GM21423 (cell line): ENCODE results near the gene INPP4B.

ENCODE experiments used
- ATAC-seq: cut with Tn5 transposase; IDR thresholded peaks from one replicate; pipeline ENCODE4 v1.9.1; 2021; ENCODE audit warnings: mild to moderate bottlenecking, moderate library complexity; ENCODE audit not compliant: unreplicated experiment

Gene INPP4B

GRCh38 chr4:142322996-142323395 is 523.1 kb downstream of the INPP4B start:
- no peak for ATAC-seq

- no peak for ATAC-seq
These were observed 527.8 kb downstream of the INPP4B start for GRCh38 chr4:142318280-142318679.

GRCh38 chr4:142316913-142317312 is 529.2 kb downstream of the INPP4B start:
- no peak for ATAC-seq

GRCh38 chr4:142316025-142316424 is 530.1 kb downstream of the INPP4B start:
- no peak for ATAC-seq

GRCh38 chr4:142314686-142315085 is 531.4 kb downstream of the INPP4B start:
- no peak for ATAC-seq

- ATAC-seq = no peak
These were observed 531.9 kb downstream of the INPP4B start for GRCh38 chr4:142314247-142314646.

GRCh38 chr4:142312391-142312790 is 533.7 kb downstream of the INPP4B start:
- no peak for ATAC-seq

GRCh38 chr4:142311916-142312315 is 534.2 kb downstream of the INPP4B start:
- no peak for ATAC-seq

- no peak for ATAC-seq
These were observed 536.3 kb downstream of the INPP4B start for GRCh38 chr4:142309772-142310171.

GRCh38 chr4:142307857-142308256 is 538.2 kb downstream of the INPP4B start:
- no peak for ATAC-seq

GRCh38 chr4:142297313-142297712 is 548.8 kb downstream of the INPP4B start:
- ATAC-seq = no peak

- ATAC-seq = no peak
These were observed 552.6 kb downstream of the INPP4B start for GRCh38 chr4:142293536-142293935.

- no peak for ATAC-seq
These were observed 553.9 kb downstream of the INPP4B start for GRCh38 chr4:142292231-142292630.

GRCh38 chr4:142291299-142292050 is 554.6 kb downstream of the INPP4B start:
- ATAC-seq = no peak

- ATAC-seq = no peak
These were observed 558.7 kb downstream of the INPP4B start for GRCh38 chr4:142287371-142287770.

- ATAC-seq = no peak
These were observed 560.9 kb downstream of the INPP4B start for GRCh38 chr4:142285222-142285583.

GRCh38 chr4:142284402-142285221 is 561.5 kb downstream of the INPP4B start:
- ATAC-seq = no peak

GRCh38 chr4:142282870-142283431 is 563.1 kb downstream of the INPP4B start:
- ATAC-seq = no peak

GRCh38 chr4:142281999-142282398 is 564.1 kb downstream of the INPP4B start:
- no peak for ATAC-seq

- ATAC-seq = no peak
These were observed 567.4 kb downstream of the INPP4B start for GRCh38 chr4:142278663-142279062.

- ATAC-seq = no peak
These were observed 567.9 kb downstream of the INPP4B start for GRCh38 chr4:142278171-142278570.

GRCh38 chr4:142274137-142274536 is 572.0 kb downstream of the INPP4B start:
- ATAC-seq = no peak
